ENCODE measurements around the gene SMCO2.
A peak's percentile ranks its signal among the peaks of the same experiment; 100 is the strongest.

Gene SMCO2

GRCh38 chr12:27446436-27446835 lies at the start of gene SMCO2:
SMCO2 (plus strand) TSS chr12:27446736; CDS start chr12:27470632, 23,896 bp downstream.
- no peak for DNase-seq

GRCh38 chr12:27398466-27398865 lies 48.1 kb upstream of the SMCO2 start:
- no peak for DNase-seq

- no peak for DNase-seq
Measured at GRCh38 chr12:27399074-27399473, 47.5 kb upstream of the SMCO2 start.

DNA sequence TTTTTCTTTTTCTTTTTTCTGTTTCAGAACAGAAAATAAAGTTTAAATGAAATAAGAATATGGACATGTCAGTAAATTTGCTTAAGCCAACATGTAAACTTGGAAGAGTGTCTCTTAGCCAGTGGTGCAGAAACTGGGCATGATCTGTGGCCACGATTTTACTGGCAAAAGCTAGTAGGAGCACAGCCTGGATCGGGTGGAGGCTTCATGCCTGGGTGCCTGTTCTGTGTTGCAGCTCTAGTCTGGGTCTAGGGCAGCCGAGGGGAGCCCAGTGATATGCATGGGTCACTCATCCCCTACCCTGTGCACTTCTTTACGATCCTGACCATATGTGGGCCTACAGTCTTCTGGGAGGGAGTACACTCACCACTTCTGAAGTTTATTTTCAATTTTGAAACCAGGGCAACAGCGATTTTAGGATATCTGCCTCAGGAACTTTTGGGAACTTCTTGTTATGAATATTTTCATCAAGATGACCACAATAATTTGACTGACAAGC lies 45.6 kb upstream of the SMCO2 start:
- DNase-seq = no peak

DNA sequence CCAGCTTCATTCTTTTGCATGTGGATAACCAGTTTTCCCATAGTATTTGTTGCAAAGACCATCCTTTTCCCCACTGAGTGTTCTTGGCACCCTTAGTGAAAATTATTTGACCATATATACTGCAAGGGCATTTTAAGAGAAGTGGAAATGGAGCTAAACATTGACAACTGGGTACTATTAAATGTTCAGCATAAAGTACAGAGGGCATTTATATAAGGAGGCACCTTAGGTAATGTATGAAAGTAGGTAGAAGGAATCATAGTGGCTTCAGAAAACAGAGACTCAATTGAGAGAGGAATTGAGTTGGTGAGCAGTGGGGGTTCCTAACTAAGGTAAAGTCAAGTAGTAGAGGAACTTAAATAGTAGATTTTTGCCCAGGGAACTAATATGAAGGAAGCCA lies 34.5 kb upstream of the SMCO2 start:
- DNase-seq = no peak

DNA sequence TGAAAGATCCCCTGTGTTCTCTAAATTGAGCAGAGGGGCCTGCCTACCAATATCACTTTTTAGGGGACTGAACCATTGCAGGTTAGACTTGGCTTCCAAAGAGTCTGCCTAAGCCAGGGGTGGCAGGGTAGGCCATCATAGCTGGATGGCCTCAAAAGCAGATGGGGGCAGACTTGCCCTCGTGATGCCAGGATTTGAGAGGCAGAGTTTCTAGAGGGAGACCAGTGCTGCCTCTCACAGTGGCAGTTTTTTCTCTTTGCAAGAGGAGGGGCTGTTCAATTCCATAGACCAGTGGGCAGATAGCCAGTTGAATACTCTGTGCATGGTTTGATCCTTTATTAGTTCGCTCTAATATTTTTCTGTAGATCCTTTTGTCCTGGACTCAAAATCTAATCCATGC lies 23.8 kb upstream of the SMCO2 start:
- DNase-seq = no peak

DNA sequence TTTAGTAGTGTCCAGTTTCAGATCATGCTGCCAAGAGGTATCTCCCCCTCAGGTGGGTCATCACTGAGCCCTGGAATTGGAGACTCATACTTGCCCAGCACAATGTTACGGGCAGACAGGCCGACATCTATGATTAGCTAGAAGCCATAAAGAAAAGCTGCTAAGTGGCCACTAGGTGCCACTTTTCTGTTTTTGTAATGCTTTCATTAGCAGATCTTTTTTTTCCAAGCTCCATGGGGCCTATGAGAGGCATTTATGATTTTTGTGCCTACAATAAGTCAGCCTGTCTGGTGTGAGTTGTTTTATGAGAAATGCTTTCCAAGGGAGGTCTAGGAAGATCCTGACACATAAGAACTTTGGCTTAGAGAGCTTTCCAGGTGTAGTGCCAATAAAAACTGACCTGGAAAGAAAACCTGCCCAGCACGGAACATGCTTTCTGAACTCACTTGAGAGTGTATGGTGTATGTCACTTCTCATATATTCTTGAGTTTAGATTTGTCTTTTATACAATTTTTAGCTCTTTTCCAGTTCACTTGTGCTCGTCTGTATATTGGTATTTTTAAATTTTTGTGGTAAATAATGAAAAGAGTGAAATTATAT lies 21.8 kb upstream of the SMCO2 start:
- DNase-seq = peak; percentile 68

DNA sequence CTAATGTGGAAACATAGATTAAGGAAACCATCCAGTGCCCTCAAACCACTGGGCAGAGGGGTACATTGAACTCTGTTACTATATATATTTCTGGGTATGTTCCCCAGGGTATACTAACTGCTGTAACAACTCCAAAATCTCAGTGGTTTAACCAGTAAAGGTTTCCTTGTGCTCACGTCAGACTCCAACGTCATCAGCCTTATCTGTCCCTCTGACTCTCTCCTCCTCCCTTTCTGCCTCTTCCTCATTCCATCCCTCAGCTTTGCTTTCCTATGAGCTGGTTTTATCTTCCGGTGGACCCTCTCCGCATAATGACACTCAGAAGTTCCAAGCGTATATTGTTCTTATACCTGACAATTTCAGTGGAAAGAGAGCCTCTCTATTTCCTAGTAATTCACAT lies 21.2 kb upstream of the SMCO2 start:
- DNase-seq = peak; percentile 43

DNA sequence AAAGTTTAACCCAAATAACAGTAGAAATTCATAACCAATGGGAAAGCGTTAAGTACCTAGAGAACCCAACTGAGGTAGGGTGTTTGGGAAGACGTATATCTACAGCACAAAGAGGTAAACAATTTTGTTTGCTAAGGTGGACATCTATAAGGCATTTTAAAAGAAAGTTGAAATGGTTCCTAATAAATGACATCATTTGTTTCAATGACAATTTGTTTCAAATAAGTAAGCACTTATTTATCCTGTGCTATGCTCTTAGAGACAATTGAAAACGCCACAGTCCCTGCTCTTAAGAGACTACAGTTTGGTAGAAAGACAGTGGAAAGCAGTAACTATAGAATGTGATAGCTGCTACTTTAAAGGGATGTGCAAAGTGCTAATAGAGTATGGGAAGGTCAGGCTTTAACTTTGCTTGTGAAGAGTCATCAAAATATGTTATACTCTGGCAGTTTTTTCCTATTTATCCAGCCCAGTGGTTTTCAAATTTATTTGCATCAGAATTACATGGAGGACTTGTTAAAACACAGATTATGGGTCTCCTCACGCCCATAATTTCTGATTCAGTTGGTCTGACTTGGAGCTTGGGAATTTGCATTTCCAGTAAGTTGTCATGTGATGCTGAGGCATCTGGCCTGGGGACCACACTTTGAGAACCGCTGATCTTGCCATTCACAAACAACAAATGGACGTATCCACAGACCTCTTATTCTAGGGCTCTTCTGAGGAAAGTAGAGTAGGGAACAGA lies 19.6 kb upstream of the SMCO2 start:
- DNase-seq = no peak

GRCh38 chr12:27427824-27428223 lies 18.7 kb upstream of the SMCO2 start:
- no peak for DNase-seq

GRCh38 chr12:27428466-27428865 lies 18.1 kb upstream of the SMCO2 start:
- no peak for DNase-seq

DNA sequence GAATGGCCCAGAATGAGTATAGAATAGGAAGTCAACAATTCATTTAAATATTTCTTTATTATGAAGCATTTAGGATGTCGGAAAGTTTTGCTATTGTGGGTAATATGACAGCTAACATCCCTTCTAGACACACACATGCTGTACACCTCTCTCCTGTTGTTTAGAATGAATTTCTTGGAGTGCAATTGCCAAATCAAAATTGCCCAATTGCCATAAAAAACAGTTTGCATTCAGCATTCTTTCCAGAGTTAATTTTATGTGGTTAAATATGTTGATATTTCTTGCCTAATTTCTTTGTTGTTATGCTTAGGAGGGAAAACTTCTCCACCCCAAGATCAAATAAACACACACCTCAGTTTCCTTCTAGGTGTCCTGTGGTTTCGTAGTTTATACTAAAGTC lies 16.9 kb upstream of the SMCO2 start:
- DNase-seq = no peak

DNA sequence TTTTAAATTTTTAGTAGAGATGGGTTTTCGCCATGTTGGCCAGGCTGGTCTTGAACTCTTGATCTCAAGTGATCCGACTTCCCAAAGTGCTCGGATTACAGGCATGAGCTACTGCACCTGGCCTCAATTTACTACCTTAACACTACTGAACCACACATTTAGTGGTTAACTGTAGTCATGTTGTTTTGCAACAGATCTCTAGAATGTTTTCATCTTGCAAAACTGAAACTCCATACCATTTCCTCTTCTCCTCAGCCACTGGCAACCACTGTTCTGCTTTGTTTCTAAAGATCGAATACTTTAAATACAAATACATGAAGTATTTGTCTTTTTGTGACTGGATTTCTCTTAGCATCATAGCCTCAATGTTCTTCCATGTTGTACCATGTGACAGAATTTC lies 15.4 kb upstream of the SMCO2 start:
- DNase-seq = peak; percentile 95

DNA sequence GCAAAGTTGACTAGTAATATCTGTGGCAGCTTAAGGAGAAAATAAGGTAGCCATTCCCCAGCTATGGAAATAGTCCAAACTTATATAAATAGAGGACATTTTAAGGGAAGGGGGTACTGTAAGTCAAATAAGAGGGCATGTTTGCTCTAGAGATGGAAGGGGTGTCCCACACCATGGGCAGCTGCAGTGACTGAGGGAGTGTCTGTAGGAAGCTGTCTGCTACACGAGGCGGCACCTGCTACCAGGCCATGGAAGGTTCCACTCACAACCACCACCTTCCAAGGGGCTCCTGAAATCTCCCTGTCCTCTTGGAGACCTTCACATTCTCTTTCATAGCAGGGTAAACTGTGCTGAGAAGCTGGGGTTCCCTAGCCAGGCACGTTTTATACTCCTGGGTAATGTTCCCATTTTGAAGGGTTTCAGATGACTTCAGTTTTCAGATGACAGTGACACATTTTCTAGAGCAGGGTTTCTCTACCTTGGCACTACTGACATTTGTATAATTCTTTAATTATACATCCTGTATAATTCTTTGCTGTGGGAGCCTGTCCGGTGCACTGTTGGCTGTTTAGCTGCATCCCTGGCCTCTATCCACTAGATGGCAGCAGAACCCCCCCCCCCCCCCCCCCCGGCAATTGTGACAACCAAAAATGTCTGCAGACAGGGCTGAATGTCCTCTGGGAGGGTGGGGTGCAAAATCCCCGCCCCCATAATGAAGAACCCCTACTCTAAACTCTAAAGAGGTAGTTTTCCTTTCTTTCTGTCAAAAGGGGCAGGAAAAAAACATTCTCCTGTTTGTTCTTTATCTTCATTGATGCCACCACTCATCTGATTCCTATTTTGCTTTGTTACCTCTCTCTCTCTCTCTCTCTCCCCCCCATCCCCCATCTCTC lies 11.6 kb upstream of the SMCO2 start:
- no peak for DNase-seq

GRCh38 chr12:27436029-27436428 lies 10.5 kb upstream of the SMCO2 start:
- no peak for DNase-seq

GRCh38 chr12:27436768-27437167 lies 9.8 kb upstream of the SMCO2 start:
- no peak for DNase-seq

GRCh38 chr12:27437839-27438238 lies 8.7 kb upstream of the SMCO2 start:
- DNase-seq = peak; percentile 85

DNA sequence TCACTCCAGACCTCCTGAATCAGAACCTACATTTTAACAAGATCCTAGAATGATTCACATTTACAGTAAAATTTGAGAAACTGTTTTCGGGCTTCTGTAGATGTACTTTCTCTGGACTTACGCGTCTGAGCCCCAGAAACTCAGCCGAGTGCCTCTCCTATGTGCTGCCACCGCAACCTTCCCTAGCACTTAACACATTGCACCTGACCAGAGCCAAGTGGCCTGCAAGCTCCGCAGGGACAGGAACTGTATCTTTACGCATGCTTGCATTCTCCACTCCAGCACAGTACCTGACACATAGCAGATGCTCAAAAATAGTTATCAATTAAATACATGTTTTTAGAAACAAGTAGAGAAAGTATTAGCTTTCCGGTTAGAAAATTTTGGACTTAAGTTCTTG lies 1.2 kb downstream of the SMCO2 start:
- DNase-seq = no peak

DNA sequence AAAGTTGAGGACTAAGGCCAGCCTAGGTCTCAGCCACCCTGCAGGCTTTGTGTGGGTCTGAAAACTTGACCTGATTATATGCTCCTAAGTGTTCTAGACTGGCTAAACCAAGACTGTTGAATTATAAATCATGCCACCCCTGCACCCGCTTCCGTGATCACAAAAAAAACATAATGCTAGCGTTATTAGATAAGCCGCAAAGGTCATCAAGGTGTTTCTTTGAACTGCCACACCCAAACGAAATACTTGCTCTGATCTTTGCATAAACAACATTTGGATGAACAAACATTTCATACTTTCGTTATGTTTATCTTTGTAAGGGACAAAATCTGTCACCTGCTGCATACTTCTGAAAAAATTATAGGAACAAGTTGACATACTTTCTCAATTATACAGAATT lies 2.5 kb downstream of the SMCO2 start:
- DNase-seq = no peak

DNA sequence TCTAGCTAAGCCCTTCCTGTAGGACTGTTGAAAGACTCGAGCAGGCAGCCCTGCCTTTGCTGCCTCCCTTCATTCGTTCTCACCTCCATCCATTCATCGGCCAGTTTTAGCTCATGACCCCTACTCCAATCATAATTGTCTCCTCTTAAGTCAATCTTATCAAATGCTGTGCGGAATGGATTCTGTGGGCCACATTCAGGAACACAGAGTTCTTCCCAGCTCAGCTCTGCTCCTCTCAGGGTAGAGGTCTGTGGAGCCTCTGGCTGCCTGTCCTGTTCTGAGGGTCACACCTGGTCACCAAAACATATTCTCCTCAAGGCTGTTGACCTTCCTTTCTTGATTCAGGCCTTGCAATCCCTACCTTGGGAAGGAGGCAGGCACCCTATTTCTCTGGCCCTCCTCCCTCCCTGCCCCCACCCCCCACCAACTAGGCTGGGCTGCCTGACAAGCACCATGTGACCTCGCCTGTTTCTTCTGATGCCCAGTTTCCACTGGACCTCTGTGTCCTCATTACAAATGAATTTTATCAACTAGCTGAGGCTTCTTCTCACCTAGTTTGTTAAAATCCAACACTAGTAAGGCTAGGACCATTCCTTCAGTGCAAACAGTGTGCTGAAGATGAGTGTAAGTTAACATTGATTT lies 3.5 kb downstream of the SMCO2 start:
- DNase-seq = no peak

GRCh38 chr12:27451036-27451825 lies 4.7 kb downstream of the SMCO2 start:
- DNase-seq = no peak

DNA sequence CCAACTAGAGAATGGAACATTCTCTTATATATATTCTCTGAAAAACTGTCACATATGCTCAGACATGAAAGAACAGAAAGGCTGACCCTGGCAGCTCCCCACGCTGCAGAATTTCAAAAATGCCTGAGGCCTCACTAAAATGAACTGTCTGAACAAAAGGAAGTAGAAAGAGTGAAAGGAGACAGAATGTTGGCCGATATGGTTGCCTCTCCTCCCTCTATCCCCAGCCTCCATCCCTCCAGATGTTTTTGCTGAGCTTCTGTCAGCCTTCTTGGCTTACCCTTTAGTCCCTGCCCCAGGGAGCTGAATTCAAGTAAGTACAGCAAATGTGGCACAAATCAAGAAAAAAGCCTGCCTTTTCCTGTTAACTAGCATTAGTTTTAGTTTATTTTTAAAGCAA lies 6.9 kb downstream of the SMCO2 start:
- DNase-seq = no peak
